Right ventricle myocardium inferior (tissue), 1 donor: ENCODE data around the gene OLA1. TPM values are rescaled to one million over a fixed set of nuclear protein-coding genes. Genes with fewer than 3 reads are reported as not detected.

ENCODE experiments used
- ATAC-seq: fragments of 200-7000 bp; cut with Tn5 transposase; one replicate; pipeline ENCODE4 v1.9.1; 2020; ENCODE audit warnings: mild to moderate bottlenecking, moderate library complexity
- DNase-seq: peaks from one replicate; pipeline ENCODE4 v3.0.0; 2021; ENCODE audit errors: missing footprints
- intact Hi-C: fragments of 100-400 bp; cut with DNase I; formaldehyde crosslinking; loops from one replicate; pipeline ENCODE4 v1.11.0; 2022
- total RNA-seq: library from RNA; stranded (reverse); fragmentation: NEBNext Ultra II Directional; extraction: Animal tissue kit (Norgen Biotek cat#: 25700); gene quantifications from one replicate; pipeline ENCODE4 v1.2.1, GENCODE V29; 2021
- donor health status: DM: no; HTN: yes; CAD: no; lungs with severe emphysema.

The OLA1 gene
- total RNA-seq, 1 donor from 2014 or later: 75.5 TPM

DNA sequence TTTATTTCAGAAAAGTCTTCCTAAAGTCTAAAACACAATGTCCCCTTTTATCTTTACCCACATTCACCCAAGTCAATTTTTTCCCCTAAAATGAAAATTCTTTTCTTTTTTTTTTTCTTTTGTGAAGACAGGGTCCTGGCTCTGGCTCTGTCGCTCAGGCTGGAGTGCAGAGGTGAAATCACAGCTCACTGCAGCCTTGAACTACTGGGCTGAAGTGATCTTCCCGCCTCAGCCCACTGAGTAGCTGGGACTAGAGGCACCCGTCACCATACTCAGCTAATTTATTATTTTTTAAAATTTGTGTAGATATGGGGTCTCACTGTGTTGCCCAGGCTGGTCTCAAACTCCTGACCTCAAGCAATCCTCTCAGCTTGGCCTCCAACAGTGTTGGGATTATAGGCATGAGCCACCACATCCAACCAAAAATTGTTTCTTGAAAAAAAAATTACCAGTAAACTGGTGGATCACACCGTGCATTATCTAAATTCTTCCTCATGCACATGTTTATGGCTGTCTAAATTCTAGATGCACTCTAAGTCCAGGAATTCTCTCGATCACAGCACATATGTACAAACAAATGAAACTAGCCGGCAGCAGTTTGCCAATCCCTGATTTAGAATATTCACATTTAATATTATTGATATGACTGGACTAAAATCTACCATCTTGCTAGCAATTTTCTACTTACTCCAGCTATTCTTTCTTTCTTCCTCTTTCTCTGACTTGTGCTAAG, 56.8 kb downstream of the OLA1 start:
- no peak for DNase-seq
- intact Hi-C loops: no loop called here
- no peak for ATAC-seq

DNA sequence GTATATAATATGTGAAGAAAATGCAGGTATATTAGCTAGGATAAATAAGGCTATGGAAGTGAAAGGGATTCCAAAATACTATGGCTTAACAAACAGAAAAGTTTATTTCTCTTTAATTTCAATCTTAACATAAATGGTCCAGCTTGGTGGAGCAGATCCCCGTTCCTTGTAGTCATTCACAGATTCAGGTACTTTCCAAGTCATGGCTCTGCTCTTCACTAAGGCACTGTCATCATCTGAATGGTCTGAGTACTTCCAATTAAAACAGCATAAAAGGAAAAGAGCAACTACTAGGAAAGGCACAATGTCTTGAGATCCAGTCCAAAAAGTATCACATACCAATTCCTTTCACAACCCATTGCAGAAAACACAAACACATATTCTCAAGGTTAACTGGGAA, 63.4 kb downstream of the OLA1 start:
- DNase-seq (no peak), ATAC-seq (no peak)
- intact Hi-C loops: no loop called here

DNA sequence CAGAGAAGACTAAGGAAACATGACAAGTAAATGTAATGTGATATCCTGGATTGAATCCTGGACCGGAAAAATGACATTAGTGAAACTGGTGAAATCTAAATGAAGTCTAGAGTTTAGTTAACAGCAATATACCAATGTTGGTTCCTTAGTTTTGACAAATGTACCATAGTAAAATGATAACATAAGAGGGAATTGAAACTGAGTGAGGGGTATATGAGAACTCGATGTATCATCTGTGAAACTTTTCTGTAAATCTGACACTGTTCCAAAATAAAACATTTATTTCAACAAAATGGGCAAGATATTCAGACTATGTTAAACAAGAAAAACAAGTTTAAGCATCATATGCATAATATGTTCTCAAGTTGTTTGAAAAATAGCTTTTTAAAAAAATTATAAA, 63.8 kb downstream of the OLA1 start:
- DNase-seq (no peak), ATAC-seq (no peak)
- intact Hi-C loops: no loop called here

DNA sequence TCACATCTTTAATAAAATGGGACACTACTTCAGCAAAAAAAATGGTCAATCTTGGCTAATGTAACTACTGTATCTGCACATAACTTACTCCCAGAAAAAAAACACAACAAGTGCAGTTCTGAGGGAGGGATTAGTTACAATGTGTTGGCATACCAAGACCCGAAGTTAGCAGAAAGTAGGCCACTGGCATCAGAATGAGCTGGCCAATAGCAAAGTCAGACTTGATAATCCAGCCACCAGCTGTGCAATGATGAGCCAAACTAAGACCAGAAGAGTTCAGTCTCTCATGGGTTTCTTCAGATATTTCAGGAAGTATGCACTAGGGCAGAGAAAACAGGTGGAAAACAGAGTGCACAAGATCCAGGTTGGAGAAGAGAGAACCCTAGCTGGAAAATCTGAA, 65.3 kb downstream of the OLA1 start:
- intact Hi-C loops: no loop called here
- no peak for DNase-seq
- ATAC-seq: no peak

DNA sequence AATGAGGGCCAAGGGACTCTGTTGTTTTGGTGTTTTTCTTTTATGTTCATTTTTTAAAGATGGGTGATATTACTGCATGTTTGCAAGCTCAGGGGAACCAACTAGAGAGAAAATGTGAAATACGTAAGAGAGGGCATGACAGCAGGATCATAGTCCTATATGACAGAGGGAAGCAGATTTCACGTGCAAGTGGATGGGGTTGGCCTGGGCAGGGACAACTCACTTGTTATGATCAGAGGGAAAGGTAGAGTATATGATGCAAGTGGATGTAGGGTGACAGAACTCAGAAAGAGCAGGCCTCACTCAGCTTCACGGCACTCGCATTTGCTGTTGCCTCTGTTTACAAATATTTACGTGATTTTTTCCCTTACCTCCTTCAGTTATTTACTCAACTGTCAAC, 67.0 kb downstream of the OLA1 start:
- DNase-seq (no peak), ATAC-seq (no peak)
- intact Hi-C loops: no loop called here

DNA sequence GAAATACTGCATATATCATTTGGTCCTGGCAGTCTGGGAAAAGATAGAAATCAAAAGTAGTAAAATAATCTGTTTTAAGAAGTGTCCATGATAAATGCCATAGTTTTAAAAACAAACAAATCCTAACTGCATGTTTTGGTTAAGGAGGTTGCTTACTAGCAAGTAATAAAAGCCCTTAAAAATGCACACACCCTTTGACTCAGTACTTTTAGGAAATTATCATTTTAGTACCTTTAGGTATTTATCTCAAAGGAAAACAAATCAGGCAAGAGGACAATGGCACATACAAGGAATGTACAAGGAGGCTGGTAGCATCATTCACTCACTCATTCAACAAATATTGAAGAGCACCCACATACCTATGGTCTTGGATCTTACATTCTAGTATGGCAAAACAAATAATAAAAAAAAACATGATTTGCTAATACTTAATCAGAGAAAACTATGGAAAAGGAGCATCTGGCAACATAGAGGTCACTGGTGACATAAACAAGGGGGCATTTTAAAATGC, 67.6 kb downstream of the OLA1 start:
- DNase-seq (no peak), ATAC-seq (no peak)
- intact Hi-C loops: no loop called here

DNA sequence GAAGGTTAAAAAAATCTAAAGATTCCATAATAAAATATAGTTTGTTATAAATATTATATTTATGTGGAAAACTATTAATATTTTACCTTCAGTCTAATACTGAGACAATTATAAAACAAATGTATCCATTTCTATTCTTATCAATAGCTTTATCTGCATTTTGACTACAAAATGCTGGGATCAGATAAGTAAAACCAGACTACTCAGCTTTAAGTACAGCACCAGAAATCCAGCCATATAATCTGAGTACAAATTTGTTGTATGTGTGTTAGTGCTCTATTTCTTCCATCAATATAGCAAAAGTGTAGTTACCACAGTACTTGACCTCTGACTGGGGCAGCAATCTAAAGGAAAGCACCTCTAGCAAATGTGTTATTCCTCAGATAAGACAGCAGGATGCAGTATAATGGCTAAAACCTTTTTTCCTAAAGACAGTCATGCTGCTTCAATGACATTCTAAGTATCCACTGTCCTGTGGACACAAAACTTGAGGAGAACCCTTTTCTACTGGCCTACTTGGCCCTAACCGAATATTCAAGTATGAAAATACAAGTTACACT, 68.1 kb downstream of the OLA1 start:
- intact Hi-C loops: no loop called here
- ATAC-seq (no peak), DNase-seq (no peak)

DNA sequence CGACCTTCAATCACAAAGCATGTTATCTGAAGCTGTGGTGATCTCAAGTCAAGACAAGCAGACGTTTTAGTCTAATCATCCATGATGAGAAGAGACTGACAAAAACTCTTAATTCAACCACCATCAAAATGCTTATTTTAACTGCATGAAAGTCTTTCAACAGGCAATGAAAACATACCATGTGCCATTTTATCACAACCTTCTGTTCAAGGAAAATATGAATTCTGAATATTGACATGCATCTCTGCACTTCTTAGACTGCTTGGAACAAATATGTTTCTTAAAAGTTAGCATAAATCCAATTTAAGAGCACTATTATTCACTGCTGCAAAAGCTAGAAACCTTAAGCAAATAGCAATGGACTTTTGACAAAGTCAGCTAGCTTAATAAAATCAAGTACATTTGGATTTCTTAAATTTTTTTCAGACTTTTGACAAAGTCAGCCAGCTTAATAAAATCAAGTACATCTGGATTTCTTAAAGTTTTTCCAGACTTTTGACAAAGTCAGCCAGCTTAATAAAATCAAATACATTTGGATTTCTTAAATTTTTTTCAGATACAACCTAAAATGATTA, 70.9 kb downstream of the OLA1 start:
- no peak for ATAC-seq
- DNase-seq: no peak
- intact Hi-C loops: no loop called here

DNA sequence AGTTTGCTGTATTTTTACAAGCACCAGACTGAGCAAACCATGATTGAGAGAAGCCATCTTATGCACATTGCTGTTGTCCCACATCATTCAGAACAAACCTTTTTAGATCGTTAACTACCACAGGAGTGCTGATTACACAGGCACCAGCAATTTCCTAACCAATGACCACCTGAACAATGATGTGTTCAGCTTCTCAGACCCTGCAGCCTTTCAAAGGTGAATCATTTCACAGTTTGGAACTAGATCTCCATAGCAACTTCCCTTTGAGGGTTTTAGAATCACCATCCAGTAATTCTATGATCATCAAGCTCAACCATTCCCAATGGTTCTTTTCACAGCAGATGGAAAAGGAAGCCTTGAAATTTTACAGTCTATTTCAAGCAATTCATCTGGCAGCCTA, 71.4 kb downstream of the OLA1 start:
- no peak for ATAC-seq

DNA sequence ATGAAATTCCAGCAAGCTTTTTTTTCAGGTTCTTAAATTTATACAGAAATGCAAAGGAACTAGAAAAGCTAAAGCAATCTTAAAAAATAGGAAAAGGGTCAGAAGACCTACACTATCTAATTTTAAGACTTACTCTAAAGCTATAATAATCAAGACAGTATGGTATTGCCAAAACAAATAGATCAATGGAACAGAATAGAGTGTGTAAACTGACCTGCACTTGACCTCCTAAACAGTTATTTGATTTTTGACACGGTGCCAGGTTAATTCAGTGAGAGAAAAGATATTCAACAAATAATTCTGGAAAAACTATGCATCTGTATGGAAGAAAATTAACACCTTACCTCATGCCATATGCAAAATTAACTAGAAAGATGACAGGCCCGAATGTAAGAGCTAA, 73.6 kb downstream of the OLA1 start:
- ATAC-seq (no peak), DNase-seq (no peak)
- intact Hi-C loops: no loop called here

More for the DNA sequence above, 71.4 kb downstream of the OLA1 start:
- intact Hi-C loops: no loop called here
- DNase-seq: no peak

DNA sequence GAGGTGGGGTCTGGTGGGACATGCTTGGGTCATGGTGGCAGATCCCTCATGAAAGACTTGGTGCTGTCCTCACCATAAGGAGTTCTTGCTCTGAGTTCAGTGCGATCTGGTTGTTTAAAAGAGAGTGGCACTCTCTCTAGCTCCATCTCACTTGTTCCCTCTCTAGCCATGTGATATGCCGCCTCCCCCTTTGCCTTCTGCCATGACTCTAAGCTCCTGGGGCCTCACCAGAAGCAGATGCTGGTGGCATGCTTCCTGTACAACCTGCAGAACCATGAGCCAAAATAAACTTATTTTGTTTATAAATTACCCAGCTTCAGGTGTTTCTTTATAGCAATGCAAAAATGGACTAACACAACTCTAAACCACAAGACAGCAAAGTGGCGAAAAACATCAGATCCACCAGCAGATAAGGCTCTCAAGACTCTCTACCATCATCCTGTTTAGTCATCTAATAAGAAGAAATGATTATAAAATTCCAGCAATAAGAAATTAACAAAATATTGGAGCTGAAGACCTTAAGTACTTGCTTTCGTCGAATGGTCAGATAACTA, 75.5 kb downstream of the OLA1 start:
- ATAC-seq (no peak), DNase-seq (no peak)
- intact Hi-C loops: no loop called here

DNA sequence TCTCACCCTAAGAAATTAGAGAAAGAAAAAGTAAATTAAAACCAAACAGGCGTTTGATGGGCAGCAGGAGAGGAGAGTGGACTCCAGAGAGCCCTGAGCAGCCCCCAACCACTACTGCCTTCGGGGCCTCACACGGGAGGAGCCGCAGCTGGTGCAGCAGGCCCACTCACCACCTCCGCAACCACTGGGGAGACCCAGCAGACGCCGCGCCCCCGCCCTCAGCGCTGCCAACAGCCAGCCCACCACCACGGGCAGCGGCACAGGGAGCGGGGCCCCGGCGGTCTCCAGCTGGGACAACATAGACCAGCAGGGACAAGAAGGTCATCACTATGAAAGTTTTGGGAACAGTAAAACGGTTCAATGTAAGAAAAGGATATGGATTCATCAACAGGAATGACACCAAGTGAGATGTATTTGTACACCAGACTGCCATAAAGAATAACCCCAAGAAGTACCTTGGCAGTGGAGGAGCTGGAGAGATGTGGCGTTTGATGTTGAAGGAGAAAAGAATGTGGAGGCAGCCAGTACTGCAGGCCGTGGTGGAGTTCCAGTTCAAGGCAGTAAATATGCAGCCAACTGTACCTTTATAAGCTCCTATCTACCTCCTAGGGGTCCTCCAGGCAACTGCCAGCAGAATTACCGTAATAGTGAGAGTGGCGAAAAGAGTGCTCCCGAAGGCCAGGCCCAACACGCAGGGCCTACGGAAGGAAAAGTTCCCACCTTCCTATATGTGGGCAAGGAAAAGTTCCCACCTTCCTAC, 76.5 kb downstream of the OLA1 start:
- no peak for DNase-seq
- intact Hi-C loops: no loop called here
- no peak for ATAC-seq

DNA sequence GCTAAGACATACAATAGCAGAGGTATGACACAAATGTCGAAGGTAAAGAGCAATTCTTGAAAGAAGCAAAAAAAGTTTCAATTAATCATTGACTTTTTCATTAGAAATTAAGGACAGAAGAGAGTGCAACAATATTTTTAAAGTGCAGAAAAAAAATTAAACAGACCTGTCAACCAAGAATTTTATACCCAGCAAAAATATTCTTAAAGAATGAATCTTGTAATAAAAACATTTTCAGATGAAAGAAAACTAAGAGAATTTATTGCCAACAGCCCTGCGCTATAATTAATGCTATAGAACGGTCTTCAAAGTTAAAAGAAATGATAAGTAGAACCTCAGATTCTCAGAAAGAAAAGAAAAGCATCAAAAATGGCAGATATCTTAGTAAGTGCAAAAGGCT, 79.0 kb downstream of the OLA1 start:
- ATAC-seq: no peak
- DNase-seq: no peak
- intact Hi-C loops: no loop called here

DNA sequence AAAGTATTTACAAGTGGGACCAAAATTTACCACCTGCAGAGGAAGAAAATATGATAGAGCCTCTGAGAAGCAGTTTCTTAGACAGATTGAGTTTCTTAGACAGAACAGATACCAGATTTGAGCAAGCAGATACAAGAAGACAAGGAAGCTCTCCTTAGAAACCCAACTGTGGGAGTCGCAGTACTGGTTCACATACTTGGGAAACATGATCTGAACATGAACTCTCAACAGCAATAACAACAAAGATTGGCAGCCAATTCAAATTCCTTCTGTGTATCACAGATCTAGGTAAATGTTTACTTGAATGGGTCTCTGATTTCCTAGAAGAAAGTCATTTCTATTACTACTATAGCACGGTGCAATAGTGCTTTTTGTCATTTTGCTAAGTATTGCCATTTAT, 82.1 kb downstream of the OLA1 start:
- intact Hi-C loops: no loop called here
- no peak for DNase-seq
- no peak for ATAC-seq

DNA sequence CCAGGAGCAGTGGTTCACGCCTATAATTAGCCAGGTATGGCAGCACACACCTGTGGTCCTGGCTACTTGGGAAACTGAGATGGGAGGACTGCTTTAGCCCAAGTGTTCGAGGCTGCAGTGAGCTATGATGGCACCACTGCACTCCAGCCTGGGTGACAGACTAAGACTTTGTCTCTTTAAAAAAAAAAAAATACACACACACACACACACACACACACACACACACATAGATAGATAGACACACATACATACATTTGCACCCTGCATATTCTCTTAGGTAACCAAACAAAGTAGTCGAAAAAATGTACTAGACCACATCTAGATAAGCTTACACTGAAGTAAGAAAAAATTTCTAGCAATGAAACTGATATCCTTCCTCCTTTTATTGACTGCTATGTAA, 86.8 kb downstream of the OLA1 start:
- intact Hi-C loops: no loop called here
- DNase-seq (no peak), ATAC-seq (no peak)

DNA sequence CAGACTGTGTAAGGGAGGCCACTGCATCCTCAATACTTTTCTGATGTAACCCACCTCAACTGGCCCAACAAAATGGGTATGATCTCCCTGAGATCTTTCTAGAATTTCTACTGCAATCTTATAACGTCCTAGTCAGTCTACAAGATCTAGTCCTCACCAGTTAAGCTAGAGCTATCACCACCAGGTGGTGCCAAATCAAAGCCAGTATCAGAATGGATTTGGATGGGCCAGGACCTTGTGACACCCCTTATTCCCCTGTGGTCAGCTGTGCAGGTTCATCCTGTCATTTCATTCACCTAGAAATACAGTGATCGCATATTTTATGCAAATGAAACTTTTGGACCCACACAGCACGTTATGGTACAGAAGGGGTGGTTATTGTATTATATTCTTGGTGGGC, 90.3 kb downstream of the OLA1 start:
- peak; percentile 59 for ATAC-seq
- DNase-seq: no peak
- intact Hi-C loops: loop anchor here (5.0 kb wide), 1 partner anchor 184 kb away; no protein-coding TSS in a partner anchor

DNA sequence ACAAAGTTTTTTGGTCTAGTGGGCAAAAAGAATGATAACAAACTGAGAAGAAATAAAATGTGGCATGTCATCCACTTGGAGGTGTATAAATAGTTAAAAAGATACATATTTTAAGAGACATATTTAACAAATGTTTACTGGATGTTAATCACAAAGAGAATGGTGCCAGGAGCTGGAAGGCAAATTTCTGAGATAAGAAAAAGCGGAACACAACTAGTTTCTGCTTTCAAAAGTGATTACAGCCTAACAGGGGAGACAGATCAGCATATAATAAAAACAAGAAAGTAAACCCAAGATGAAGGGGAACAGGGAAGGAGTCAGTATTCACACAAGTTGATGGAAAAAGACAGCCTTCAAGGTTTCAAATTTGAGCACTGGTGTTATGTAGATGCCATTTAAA, 91.3 kb downstream of the OLA1 start:
- no peak for ATAC-seq
- intact Hi-C loops: loop anchor here (5.0 kb wide), 1 partner anchor 185 kb away; no protein-coding TSS in a partner anchor

DNA sequence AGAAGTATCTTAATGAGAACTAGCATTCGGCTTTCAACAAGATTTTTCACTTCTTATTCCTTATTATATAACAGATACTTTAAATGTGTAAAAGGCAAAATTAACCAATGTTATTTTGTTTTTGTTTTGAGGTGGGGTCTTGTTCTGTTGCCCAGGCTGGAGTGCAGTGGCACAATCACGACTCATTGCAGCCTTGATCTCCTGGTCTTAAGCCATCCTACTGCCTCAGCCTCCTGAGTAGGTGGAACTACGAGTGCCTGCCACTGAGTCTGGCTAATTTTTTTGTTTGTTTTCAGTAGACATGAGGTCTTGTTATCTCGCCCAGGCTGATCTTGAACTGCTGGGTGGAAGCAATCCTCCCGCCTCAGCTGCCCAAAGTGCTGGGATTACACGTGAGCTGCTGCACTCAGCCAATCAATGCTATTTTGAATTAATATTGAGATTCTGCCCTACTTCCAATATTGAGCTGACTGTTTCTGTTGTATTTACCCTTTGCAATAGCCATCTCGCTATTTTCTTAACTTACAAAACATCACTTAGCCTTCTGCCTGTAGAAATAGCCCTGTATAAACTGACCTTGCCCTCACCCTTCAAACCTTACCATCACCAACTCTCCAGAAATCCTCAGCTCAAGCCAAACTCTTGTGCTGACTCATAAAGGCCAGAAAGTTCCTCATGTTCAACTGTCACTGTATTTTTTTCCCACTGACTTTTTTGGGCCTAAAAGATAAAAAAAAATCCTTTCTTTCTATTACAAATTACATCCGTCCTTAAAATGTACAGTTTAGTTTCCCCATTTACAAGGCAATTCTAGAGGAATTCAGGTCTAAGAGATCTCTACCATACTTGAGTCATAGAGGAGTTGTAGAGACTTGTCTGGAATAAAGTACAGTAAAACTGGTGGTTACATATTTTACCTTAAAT, 94.3 kb downstream of the OLA1 start:
- intact Hi-C loops: no loop called here
- no peak for DNase-seq
- no peak for ATAC-seq

More for the DNA sequence above, 91.3 kb downstream of the OLA1 start:
- no peak for DNase-seq
